Measurements from ENCODE around the gene IZUMO1. TPM values are rescaled to one million over a fixed set of nuclear protein-coding genes. Genes with fewer than 3 reads are reported as not detected.

The IZUMO1 gene
- total and polyA plus RNA-seq, 9 of the 15 experiments (the other 6 are each of a cell fraction or from before 2014, with no cell fraction given), result 0.14 to 2.1 (median 0.73) TPM

GRCh38 chr19:48738557-48739403 is 7.9 kb downstream of the IZUMO1 start (continued):
- TF ChIP-seq RUNX1 (IDR thresholded peaks at IDR 0.05; ENCODE audit: low read depth) (no peak), ETV5 (CRISPR knock-in tag; IDR thresholded peaks at IDR 0.05; ENCODE audit: low read depth) (0 out of 2 replicates have a peak, but pooled peaks have one; percentile 14), IRF2 (CRISPR knock-in tag; IDR thresholded peaks at IDR 0.05) (no peak), MIER1 (IDR thresholded peaks at IDR 0.05; ENCODE audit: low read depth) (no peak), JUN (IDR thresholded peaks at IDR 0.05; ENCODE audit: borderline replicate concordance, low read depth, low read length) (peak; percentile 16; the same call in 1 of the 2 replicates), JUN (CRISPR knock-in tag; IDR thresholded peaks at IDR 0.05; ENCODE audit: borderline replicate concordance) (0 out of 2 replicates have a peak, but pooled peaks have one; percentile 52), E2F1 (CRISPR knock-in tag; IDR thresholded peaks at IDR 0.05) (no peak), ZBTB40 (IDR thresholded peaks at IDR 0.05) (peak; percentile 10; the same call in 1 of the 2 replicates), ZBTB40 (CRISPR knock-in tag; IDR thresholded peaks at IDR 0.05) (no peak), RBM15 (IDR thresholded peaks at IDR 0.05; ENCODE audit: insufficient read depth, low read length) (no peak), ZNF551 (CRISPR knock-in tag; IDR thresholded peaks at IDR 0.05) (no peak), JUND (IDR thresholded peaks at IDR 0.05; ENCODE audit: borderline replicate concordance, low read depth, low read length) (peak; percentile 32; the same call in 1 of the 2 replicates), JUND (tag; IDR thresholded peaks at IDR 0.05; ENCODE audit: borderline replicate concordance, low read depth, low read length) (no peak; the same call in 2 of the 3 replicates), HBP1 (CRISPR knock-in tag; IDR thresholded peaks at IDR 0.05) (no peak), SIRT6 (IDR thresholded peaks at IDR 0.05; ENCODE audit: low read depth, low read length) (no peak), KLF6 (CRISPR knock-in tag; IDR thresholded peaks at IDR 0.05; ENCODE audit: borderline replicate concordance) (no peak)
